OCI-LY7 (cell line): ENCODE data around the gene NXPH2. TPM values are rescaled to one million over a fixed set of nuclear protein-coding genes. Genes with fewer than 3 reads are reported as not detected.

Source experiments
- BruUV-seq: library from RNA; stranded (reverse); fragments of 400-500 nt; replicated peaks from 2 replicates; lab custom pipeline; 2021; lab: Mats Ljungman, UMichigan
- CTCF ChIA-PET: fragments of 300-600 bp; sonication (Branson Sonifier 250); formaldehyde crosslinking; loops from one replicate; lab custom pipeline; 2022; ENCODE audit warnings: antibody characterized with exemption; ENCODE audit not compliant: unreplicated experiment; lab: Charles Lee
- POLR2A ChIA-PET: fragments of 300-600 bp; sonication (Branson Sonifier 250); formaldehyde crosslinking; loops from one replicate; lab custom pipeline; 2022; ENCODE audit warnings: antibody characterized with exemption; lab: Charles Lee
- DNase-seq: peaks from one replicate; pipeline ENCODE4 v3.0.0-alpha.2; 2015; ENCODE audit warnings: low spot score
- H2AFZ ChIP-seq: fragments of 200-600 bp; sonication (generic), shearing (Covaris generic); 2 replicates; pipeline ENCODE4 v1.6.1; 2014; ENCODE audit warnings: mild to moderate bottlenecking, antibody characterized with exemption, low read length, moderate library complexity
- H3K27ac ChIP-seq: fragments of 200-600 bp; sonication (generic); 2 replicates; pipeline ENCODE4 v1.5.1; 2014; ENCODE audit warnings: mixed run types, low read depth, mild to moderate bottlenecking, moderate library complexity, low read length, inconsistent platforms; ENCODE audit not compliant: poor library complexity, severe bottlenecking
- H3K36me3 ChIP-seq: fragments of 200-600 bp; sonication (generic); 2 replicates; pipeline ENCODE4 v1.6.1; 2014; ENCODE audit warnings: mild to moderate bottlenecking, antibody characterized with exemption, low read length, moderate library complexity, mixed read lengths; ENCODE audit not compliant: insufficient read depth
- H3K4me1 ChIP-seq: fragments of 200-600 bp; sonication (generic); 2 replicates; pipeline ENCODE4 v1.5.1; 2014; ENCODE audit warnings: mild to moderate bottlenecking, low read length; ENCODE audit not compliant: insufficient read depth, poor library complexity, severe bottlenecking
- H3K4me2 ChIP-seq: fragments of 200-600 bp; sonication (generic); 2 replicates; pipeline ENCODE4 v1.6.1; 2014; ENCODE audit warnings: mild to moderate bottlenecking, low read length
- H3K4me3 ChIP-seq: fragments of 200-600 bp; sonication (generic); 2 replicates; pipeline ENCODE4 v1.5.1; 2014; ENCODE audit warnings: mild to moderate bottlenecking, low read depth, low read length; ENCODE audit not compliant: poor library complexity, severe bottlenecking
- H3K79me2 ChIP-seq: fragments of 200-600 bp; sonication (generic); 2 replicates; pipeline ENCODE4 v1.6.1; 2016; ENCODE audit warnings: low read depth, mild to moderate bottlenecking, low read length, moderate library complexity, mixed read lengths; ENCODE audit not compliant: insufficient read depth
- H3K9me2 ChIP-seq: fragments of 200-600 bp; sonication (generic); 2 replicates; pipeline ENCODE4 v1.6.1; 2016; ENCODE audit warnings: mild to moderate bottlenecking, low read length, mixed read lengths; ENCODE audit not compliant: insufficient read depth
- H3K9me3 ChIP-seq: fragments of 200-600 bp; sonication (generic); 2 replicates; pipeline ENCODE4 v1.6.1; 2014; ENCODE audit warnings: mild to moderate bottlenecking, mixed run types, low read length, mixed read lengths
- H4K20me1 ChIP-seq: fragments of 200-600 bp; sonication (generic); 2 replicates; pipeline ENCODE4 v1.6.1; 2014; ENCODE audit warnings: mild to moderate bottlenecking, antibody characterized with exemption, low read length, moderate library complexity, mixed read lengths; ENCODE audit not compliant: insufficient read depth
- EZH2phosphoT487 ChIP-seq: fragments of 200-600 bp; sonication (generic); IDR thresholded peaks from 2 replicates; pipeline ENCODE4 v1.6.1; 2018; ENCODE audit warnings: low read depth, borderline replicate concordance, mild to moderate bottlenecking, mixed run types, antibody characterized with exemption, low read length, moderate library complexity, mixed read lengths
- intact Hi-C: fragments of 100-400 bp; cut with micrococcal nuclease; formaldehyde crosslinking; loops from one replicate; pipeline ENCODE4 v1.10.0; 2022; ENCODE audit not compliant: unreplicated experiment
- total RNA-seq, 2 experiments: library from RNA; depleted of rRNA in 1 of 2; stranded (reverse); fragments of >200 nt in 1 of 2; shearing (Covaris generic) in 1 of 2; gene quantifications; 2 replicates each; pipeline ENCODE4 v1.2.3, GENCODE V29; 2014 to 2022
- TF ChIP-seq, protein P1 (sequence below): fragments of 200-600 bp; sonication (generic); conservative IDR thresholded peaks from 2 replicates; pipeline ENCODE4 v1.5.1; 2014; ENCODE audit warnings: mild to moderate bottlenecking, antibody characterized with exemption, low read length, moderate library complexity, mixed read lengths

NXPH2 gene
- total RNA-seq, 2 experiments from 2014 or later, result not detected

DNA sequence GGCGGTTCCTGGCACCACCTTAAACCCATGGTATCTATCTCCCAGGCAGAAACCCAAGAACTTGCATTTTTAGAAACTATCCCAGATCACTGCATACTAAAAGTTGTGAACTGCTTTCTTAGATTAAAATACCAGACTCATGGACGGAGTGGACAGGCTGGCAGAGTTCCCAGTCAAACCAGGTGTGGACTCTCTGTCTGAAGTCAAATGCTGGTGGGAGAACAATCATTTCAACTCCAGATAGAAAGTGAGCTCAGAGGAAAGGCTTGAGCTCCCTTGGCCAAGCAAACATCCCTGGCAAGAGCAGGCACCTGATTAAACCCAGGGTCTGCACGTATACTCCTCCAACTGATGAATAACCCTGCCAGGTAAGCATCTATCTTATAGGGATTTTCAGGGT is 19.5 kb downstream of the NXPH2 start:
- TF ChIP-seq, protein P1, sequence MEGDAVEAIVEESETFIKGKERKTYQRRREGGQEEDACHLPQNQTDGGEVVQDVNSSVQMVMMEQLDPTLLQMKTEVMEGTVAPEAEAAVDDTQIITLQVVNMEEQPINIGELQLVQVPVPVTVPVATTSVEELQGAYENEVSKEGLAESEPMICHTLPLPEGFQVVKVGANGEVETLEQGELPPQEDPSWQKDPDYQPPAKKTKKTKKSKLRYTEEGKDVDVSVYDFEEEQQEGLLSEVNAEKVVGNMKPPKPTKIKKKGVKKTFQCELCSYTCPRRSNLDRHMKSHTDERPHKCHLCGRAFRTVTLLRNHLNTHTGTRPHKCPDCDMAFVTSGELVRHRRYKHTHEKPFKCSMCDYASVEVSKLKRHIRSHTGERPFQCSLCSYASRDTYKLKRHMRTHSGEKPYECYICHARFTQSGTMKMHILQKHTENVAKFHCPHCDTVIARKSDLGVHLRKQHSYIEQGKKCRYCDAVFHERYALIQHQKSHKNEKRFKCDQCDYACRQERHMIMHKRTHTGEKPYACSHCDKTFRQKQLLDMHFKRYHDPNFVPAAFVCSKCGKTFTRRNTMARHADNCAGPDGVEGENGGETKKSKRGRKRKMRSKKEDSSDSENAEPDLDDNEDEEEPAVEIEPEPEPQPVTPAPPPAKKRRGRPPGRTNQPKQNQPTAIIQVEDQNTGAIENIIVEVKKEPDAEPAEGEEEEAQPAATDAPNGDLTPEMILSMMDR, result no peak
- no peak for TF ChIP-seq EZH2phosphoT487
- Histone ChIP-seq H3K9me2 (no peaks in the 10 kb centered on the region), H4K20me1 (no peaks in the 10 kb centered on the region), H3K4me2 (no peak overlapping the region), H3K36me3 (no peaks in the 10 kb centered on the region), H3K4me1 (no peaks in the 10 kb centered on the region), H3K27ac (no peak overlapping the region), H2AFZ (no peak overlapping the region), H3K4me3 (no peak overlapping the region), H3K79me2 (no peaks in the 10 kb centered on the region), H3K9me3 (no peaks in the 10 kb centered on the region)
- ChIA-PET POLR2A (no interaction called here), CTCF (no interaction called here)
- no TSS peak for BruUV-seq
- intact Hi-C loops, result no loop called here
- DNase-seq, result no peak

DNA sequence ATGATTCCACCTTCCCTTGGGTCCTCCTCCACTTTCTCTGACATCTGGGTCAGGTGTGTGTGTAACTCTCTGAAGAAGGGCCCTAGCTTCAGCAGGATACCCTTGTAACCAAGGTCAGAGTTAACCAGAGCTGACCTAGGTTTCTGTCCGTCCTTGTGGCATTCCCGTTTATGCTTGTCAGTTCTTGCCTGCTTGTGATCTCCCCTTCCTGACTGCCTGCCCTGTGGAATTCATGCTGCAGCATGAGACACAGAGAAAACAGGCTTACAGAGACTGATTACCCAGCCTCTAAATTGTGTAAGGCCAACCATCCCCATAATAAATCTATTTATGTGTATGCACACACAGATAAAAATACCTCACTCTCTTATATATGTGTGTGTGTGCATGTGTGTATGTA is 22.8 kb downstream of the NXPH2 start:
- no peak for TF ChIP-seq EZH2phosphoT487
- TF ChIP-seq, protein P1, result no peak
- POLR2A ChIA-PET, result no interaction called here
- BruUV-seq, result no TSS peak

DNA sequence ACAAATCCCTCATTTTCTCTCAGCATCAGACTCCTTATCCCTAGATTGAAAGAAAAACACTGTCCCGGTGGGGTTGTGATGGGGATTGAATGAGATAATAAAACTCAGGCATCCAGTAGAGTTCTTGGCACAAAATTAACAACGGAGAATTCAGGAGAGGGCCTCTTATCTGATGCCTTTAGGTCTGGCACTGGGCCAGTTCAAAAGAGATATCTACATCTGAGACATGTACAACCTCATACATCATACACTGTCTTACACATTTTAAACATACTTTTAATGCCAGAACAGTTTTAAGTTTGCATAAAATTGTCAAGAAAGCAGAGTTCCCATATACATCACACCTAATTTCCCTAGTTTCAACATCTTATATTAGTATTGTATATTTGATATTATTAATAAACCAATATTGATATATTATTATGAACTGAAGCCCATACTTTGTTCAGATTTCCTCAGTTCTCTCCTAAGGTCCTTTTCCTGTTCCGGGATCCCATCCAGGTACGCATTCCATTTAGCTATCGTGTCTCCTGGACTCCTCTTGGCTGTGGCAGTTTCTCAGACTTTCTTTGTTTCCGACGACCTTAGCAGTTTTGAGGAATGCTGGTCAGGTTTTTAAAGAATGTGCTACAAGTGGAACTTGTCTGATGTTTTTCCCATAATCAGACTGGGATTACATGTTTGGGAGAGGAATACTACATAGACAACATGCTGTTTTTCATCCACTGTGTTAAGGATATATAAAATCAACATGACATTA is 27.8 kb downstream of the NXPH2 start:
- ChIA-PET POLR2A (no interaction called here), CTCF (no interaction called here)
- no peaks in the 10 kb centered on the region for H3K9me3 ChIP-seq
- no peak for TF ChIP-seq EZH2phosphoT487
- TF ChIP-seq, protein P1, result no peak
- no peaks in the 10 kb centered on the region for H3K4me1 ChIP-seq
- no peaks in the 10 kb centered on the region for H3K9me2 ChIP-seq
- H3K36me3 ChIP-seq, result no peaks in the 10 kb centered on the region
- H4K20me1 ChIP-seq, result no peaks in the 10 kb centered on the region
- H2AFZ ChIP-seq, result no peak overlapping the region
- H3K4me2 ChIP-seq, result no peak overlapping the region
- H3K27ac ChIP-seq, result no peak overlapping the region
- no peaks in the 10 kb centered on the region for H3K79me2 ChIP-seq
- DNase-seq, result no peak
- no peak overlapping the region for H3K4me3 ChIP-seq
- intact Hi-C loops, result no loop called here
- no TSS peak for BruUV-seq

More for the DNA sequence above, 22.8 kb downstream of the NXPH2 start:
- CTCF ChIA-PET, result no interaction called here
- no peaks in the 10 kb centered on the region for H3K4me1 ChIP-seq
- H3K9me2 ChIP-seq, result no peaks in the 10 kb centered on the region
- no peaks in the 10 kb centered on the region for H3K79me2 ChIP-seq
- H3K4me2 ChIP-seq, result no peak overlapping the region
- no peak overlapping the region for H3K4me3 ChIP-seq
- no peak overlapping the region for H2AFZ ChIP-seq
- intact Hi-C loops, result no loop called here
- no peaks in the 10 kb centered on the region for H3K36me3 ChIP-seq
- H3K27ac ChIP-seq, result no peak overlapping the region
- DNase-seq, result no peak
- no peaks in the 10 kb centered on the region for H4K20me1 ChIP-seq
- no peaks in the 10 kb centered on the region for H3K9me3 ChIP-seq
